ENCODE data around the gene EXOSC5.
"Not testable (repeated sequence)": the region's sequence is repeated elsewhere in the genome, so short reads cannot be mapped to it uniquely, and the experiment has no call there.

Gene EXOSC5

DNA sequence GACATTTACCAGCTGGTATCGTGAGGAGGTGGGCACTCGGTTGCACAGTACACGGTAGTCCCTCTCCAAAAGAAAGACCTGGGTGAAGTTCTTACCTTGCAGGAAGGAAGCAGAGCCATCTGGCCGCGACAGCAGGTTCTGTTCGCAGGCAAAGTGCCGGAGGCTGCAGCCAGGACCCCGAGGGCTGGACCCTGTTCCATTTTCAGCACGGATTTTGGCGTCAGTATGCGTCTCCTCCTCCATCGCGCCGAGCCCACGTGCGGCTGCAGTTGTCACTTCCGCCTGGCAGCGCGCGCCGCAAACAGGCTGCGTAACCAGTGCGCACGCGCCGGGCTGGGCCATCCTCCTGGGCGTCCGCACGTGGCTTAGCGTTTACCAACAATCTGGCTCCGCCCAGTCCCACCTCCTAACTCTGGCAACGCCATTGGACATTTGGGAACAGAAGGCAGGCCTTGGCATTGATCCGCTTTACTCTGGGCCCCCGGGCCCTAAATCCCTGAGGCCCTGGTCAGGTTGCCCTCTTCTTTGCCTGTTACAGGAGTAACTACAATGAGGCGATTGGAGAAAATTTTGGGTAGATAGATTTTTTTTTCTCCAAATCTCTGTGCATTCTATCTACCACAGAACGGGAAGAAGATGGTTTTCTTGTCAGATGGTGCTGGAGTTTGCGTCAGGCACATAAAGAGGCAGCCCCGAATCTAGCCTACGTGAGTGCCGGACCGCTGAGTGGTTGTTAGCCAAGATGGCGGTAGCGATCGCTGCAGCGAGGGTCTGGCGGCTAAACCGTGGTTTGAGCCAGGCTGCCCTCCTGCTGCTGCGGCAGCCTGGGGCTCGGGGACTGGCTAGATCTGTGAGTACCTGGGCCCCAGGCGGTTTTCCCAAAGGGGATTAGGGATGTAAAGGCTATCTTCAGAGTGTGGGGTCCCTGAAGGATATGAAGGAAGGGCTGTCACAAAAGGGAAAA is at the start of gene EXOSC5, which contains the start of gene BCKDHA:
Gene EXOSC5 (minus strand): TSS at position 274 of the 964 bp plus-strand sequence. CDS start 31 bp downstream, at position 243.
Gene BCKDHA (plus strand): TSS at position 733 of the 964 bp plus-strand sequence. CDS start 10 bp downstream, at position 743.
- DNase-seq (ENCODE audit: low spot score) = peak; percentile 100

- no peak for DNase-seq (ENCODE audit: low spot score)
These were observed 48.4 kb upstream of the EXOSC5 start for GRCh38 chr19:41445575-41445974.

GRCh38 chr19:41443813-41444455 is 46.8 kb upstream of the EXOSC5 start:
- DNase-seq (ENCODE audit: low spot score) = no peak

DNA sequence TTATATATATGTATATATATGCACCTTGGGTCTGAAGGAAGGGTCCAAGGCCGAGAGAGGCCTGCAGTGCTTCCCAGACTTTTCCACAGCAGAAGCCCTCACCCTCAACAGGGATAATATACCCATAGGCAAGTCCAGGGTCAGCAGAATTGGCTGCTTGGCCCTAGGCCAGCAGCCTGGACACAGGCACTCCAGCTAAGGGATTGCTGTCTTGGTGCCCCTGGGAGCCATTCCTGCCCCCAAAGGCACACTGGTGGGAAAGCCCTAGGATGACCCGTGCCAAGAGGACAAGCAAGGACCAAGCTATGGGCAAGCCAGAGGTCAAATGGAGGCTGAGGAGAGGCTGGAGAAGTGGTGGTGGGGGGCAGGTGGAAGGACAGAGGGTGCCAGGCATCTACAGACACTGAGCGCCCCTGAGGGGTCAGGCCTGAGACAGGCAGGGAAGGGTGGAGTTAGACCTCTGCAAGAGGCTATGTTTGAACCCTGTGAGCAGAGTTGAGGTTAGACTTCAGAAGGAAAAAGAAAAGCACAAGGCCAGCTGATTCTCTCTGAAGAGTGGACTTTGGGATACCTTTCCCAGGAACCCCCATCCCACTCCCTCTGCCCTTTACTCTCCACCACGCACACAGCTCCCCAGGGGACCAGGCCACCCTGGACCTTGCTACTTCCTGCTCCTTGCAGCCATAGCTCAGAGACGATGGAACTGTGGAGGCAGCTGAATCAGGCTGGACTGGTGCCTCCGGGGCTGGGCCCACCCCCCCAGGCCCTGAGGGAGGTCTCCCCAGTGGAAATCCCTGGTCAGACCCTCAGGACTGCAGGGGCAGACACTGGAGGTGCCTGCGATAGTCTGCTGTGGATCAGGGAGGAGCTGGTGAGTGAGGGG is 45.6 kb upstream of the EXOSC5 start, which contains the start of gene ERICH4:
Gene ERICH4 (plus strand): TSS at position 684 of the 883 bp plus-strand sequence. CDS start 14 bp downstream, at position 698.
- DNase-seq (ENCODE audit: low spot score) = no peak

DNA sequence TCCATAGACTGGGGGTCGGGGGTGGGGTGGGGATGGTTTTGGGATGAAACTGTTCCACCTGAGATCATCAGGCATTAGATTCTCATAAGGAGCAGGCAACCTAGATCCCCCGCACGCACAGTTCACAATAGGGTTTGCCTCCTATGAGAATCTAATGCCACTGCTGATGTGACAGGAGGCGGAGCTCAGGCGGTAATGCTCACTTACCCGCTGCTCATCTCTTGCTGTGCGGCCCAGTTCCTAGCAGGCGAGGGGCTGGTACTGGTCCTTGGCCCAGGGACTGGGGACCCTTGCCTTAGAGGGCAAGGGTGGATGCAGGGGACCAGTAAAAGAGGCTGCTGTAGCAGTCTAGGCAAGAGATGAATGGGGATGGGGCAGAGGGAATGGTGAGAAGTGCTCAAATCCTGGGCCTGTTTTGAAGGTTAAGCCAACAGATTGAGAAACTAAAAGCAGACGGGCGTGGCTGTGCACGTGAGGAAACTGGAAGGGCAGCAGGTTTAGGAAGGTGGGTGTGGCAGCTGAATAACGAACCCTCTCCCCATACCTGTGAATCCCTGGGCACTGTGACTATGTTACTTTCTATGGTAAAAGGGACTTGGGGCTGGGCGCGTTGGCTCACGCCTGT is 44.3 kb upstream of the EXOSC5 start:
- no peak for DNase-seq (ENCODE audit: low spot score)

DNA sequence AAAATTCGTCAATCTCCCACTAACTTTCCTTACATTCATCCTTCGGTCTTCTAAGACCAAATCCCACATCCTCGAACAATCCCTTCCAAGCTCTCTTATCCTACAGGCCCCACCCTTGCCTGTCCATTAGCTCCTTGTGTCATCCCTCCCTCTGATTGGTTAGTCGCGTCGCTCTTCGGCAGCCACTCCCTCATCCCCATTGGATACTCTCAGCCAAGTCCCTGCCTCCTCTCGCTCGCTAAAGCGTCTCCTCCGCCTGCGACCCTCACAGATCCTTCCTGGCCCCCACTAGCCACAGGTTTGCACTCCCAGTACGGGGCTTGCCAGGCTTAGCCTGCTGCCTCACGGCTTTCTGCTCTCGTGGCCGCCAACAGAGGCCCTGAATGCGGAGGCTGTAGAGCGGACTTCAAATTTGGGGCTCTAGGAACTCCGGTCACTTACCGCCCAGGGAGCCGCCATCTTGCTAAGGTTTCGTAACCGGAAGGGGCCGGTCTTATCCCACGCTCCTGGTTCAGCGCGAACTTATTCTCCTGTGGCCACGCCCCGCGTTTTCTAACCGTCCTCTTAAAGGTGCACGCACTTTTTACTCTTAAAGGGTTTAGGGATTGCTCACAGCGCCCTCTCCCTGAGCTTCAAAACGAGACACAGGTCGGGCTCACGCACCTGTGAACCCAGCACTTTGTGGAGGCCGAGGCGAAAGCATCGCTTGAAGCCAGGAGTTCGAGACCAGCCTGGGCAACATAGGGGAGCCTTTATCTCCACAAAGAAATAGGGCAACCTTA is 42.5 kb upstream of the EXOSC5 start, which contains the start of gene DMAC2:
Gene DMAC2 (minus strand): TSS at position 472 of the 782 bp plus-strand sequence. CDS start 13 bp downstream, at position 459.
- peak; percentile 98 for DNase-seq (ENCODE audit: low spot score)

DNA sequence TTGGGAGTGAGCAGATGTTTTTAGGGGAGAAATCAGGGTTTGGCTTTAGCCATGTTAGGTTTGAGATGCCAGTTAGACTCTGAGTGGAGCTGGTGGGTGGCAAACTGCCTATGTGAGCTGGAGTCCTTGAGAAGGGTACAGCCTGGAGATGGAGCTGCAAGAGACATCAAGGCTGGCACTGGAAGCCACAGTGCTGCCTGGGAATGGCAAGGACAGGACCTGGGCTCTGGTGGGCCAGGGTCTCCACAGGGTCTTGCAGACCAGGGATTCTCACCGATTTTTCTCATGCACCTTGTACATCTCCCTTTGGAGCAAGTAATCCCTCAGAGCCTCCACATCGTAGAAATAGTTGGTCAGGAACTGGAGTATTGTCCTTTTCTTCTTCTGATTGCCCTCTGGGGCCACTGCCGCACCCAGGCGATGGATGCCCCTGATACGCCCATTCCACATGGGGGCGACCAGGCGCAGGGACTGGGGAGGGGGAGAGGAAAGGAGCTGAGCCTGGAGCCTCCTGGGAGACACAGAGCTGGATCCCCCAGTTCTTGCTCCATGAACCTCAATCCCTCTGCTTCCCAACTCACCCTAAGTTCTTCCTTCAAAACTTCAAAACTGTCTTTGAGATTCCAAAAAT is 40.9 kb upstream of the EXOSC5 start:
- DNase-seq (ENCODE audit: low spot score) = no peak

- no peak for DNase-seq (ENCODE audit: low spot score)
These were observed 39.5 kb upstream of the EXOSC5 start for GRCh38 chr19:41436674-41436951.

GRCh38 chr19:41435936-41436673 is 38.9 kb upstream of the EXOSC5 start:
- no peak for DNase-seq (ENCODE audit: low spot score)

DNA sequence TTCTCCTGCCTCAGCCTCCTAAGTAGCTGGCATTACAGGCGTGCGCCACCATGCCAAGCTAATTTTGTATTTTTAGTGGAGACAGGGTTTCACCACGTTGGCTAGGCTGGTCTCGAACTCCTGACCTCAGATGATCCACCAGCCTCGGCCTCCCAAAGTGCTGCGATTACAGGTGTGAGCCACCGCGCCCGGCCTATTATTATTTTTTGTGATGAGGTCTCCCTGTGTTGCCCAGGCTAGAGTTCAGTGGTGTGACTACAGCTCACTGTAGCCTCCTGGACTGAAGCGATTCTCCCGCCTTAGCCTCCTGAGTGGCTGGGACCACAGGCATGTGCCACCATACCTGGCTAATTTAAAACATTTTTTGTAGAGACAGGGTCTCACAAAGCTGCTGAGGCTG is 38.2 kb upstream of the EXOSC5 start:
- not testable (repeated sequence) for DNase-seq (ENCODE audit: low spot score)

- no peak for DNase-seq (ENCODE audit: low spot score)
These were observed 37.3 kb upstream of the EXOSC5 start for GRCh38 chr19:41434450-41434849.

GRCh38 chr19:41433171-41433570 is 36.0 kb upstream of the EXOSC5 start:
- no peak for DNase-seq (ENCODE audit: low spot score)

- DNase-seq (ENCODE audit: low spot score) = no peak
These were observed 34.5 kb upstream of the EXOSC5 start for GRCh38 chr19:41431426-41432386.

DNA sequence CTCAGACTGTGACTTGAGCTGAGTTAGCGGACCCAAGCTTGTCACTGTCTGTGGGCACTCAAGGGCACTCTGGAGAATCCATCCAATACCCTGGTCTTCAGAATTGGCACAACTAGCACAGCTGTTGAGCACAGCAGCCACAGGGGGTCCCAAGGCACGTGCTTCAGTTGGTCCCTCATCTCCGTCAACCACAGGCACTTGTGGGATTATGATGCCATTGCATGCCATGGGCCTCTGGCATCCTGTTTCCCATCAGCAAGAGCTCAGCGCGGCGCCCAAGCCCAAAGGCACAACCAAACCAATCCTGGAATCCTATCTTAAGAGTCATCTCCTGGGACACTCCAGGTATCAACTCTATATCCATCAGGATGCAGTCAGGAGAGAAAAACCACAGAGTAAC is 33.8 kb upstream of the EXOSC5 start:
- no peak for DNase-seq (ENCODE audit: low spot score)

DNA sequence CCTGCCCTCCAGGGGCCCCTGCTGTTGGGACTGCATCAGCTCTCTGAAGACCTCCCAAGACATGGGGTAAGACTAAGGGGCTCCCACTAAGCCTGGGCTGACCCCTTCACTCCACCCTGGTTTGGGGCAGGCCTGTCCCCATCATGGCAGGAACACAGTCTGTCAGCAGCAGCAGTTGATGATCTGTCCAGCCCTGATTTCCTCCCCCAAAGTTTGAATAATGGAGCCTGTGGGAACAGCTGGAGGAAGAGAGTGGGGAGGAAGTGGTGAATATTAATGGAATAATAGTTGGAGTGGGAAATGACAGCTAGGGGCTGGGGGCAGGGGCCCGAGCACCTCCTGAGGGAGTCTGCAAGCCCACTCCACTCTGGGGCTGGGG is 31.3 kb upstream of the EXOSC5 start:
- no peak for DNase-seq (ENCODE audit: low spot score)

GRCh38 chr19:41427647-41428480 is 30.7 kb upstream of the EXOSC5 start:
- peak; percentile 63 for DNase-seq (ENCODE audit: low spot score)

DNA sequence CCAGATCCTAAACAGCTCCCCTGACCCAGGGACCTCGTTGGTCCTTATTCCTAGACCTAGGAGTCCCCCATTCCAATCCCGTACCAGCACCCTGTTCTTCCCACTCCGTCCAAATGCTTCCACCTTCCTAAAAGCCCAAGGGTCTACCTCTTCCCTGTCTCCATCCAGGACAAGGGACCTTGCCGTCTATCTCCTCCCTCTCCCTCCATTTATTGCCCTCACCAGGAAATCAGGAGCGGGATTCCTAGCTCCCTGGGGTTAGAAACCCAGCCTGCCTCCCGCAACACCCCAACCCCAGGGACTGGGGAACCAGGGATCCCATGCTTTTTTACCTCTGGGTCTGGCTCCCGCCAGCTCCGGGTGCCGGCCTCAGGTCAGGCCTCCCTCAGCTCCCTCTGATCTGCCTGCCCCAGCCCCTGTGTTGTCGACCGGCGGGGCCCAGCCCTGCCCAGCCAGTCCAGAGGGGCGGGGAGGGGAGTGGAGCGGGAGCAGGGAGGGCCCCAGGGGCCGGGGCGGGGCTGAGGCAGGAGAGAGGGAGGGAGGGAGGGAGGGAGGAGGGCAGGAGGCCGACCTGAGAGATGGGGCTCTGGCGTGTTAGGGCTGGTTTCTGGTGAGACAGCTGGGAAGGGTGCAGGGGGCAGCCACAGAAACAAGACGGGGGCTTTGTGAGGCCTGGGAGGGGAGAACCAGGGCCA is 29.9 kb upstream of the EXOSC5 start, which contains the start of gene B3GNT8:
Gene B3GNT8 (minus strand): TSS at position 423 of the 695 bp plus-strand sequence. CDS start 596 bp downstream, outside the sequence.
- DNase-seq (ENCODE audit: low spot score) = peak; percentile 76

Data from hematopoietic multipotent progenitor cell treated with erythropoietin and hydrocortisone succinate and interleukin-3 and kit ligand, for 17 days (in vitro differentiated cells).